Activated CD4-positive, alpha-beta T cell treated with anti-CD3 and anti-CD28 coated beads, Interleukin-2, Interleukin-6, amounts not matched to agents 100 ng/mL and 50 ng/mL, durations not matched to agents 16 hours and 8 hours (primary cell): ENCODE measurements around the gene TNFRSF18.
"Not testable (repeated sequence)": the region's sequence is repeated elsewhere in the genome, so short reads cannot be mapped to it uniquely, and the experiment has no call there.

Experiments used
- DNase-seq: peaks from one replicate; pipeline ENCODE4 v3.0.0-alpha.2; 2020

The TNFRSF18 gene

GRCh38 chr1:1195726-1196125, 10.7 kb downstream of the TNFRSF18 start:
- DNase-seq = not testable (repeated sequence)

DNA sequence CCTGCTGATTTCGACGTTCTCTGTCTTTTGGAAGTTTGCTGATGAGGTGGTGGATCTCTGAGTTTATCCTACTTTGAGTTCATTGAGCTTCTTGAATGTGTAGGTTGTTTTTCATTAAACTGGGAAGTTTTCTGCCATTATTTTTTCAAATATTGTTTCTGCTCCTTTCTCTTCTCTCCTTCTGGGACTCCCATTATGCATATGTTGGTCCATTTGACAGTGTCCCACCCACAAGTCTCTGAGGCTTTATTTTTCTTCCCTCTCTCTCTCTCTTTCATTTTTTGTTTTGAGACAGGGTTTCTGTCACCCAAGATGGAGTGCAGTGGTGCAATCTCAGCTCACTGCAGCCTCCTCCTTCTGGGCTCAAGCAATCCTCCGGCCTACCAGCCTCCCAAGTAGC, 11.7 kb downstream of the TNFRSF18 start:
- no peak for DNase-seq

DNA sequence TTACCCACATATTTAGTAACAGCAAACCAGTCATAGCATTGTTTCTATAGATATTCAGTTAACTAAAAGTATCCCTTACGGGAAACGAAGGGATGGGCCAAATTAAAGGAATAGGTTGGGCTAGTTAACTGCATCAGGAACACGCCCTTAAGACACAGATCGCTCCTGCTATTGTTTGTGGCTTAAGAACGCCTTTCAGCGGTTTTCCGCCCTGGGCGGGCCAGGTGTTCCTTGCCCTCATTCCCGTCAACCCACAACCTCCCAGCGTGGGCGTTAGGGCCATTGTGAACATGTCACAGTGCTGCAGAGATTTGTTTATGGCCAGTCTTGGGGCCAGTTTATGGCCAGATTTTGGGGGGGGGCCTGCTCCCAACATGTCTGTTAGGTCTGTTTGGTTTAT, 14.7 kb downstream of the TNFRSF18 start:
- DNase-seq = no peak

DNA sequence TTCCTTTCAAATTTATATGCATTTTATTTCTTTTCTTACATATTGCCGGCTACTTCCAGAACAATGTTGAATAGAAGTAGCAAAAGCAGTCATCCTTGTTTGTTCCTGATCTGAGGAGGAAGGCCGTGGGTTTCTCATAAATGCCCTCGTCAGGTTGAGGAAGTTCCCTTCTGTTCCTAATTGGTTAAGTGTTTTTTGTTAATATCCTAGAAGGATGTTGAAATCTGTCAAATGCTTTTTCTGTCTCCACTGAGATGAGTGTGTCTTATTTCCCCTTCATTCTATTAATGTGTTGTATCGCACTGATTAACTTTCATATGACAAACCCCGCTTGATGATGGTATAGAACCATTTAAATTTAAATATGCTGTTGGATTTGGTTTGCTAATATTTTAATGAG, 17.3 kb downstream of the TNFRSF18 start:
- no peak for DNase-seq

DNA sequence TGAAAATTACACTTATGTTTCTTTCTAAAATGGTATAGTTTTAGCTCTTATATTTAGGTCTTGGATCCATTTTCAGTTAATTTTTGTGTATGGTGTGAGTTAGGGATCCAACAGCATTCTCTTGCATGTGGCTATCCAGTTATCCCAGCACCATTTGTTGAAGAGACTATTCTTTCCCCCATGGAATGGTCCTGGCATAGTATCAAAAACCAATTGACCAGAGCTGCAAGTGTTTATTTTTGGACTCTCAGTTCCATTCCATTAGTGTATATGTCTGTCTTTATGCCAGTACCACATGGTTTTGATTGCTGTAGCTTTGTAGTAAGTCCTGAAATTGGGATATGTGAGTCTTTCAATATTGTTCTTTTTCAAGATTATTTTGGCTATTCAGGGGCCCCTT, 18.5 kb downstream of the TNFRSF18 start:
- DNase-seq = no peak

- no peak for DNase-seq
Observed at GRCh38 chr1:1185101-1185765, 21.2 kb downstream of the TNFRSF18 start.

GRCh38 chr1:1183833-1184775, 22.3 kb downstream of the TNFRSF18 start:
- no peak for DNase-seq

GRCh38 chr1:1183221-1183747, 23.1 kb downstream of the TNFRSF18 start:
- no peak for DNase-seq

DNA sequence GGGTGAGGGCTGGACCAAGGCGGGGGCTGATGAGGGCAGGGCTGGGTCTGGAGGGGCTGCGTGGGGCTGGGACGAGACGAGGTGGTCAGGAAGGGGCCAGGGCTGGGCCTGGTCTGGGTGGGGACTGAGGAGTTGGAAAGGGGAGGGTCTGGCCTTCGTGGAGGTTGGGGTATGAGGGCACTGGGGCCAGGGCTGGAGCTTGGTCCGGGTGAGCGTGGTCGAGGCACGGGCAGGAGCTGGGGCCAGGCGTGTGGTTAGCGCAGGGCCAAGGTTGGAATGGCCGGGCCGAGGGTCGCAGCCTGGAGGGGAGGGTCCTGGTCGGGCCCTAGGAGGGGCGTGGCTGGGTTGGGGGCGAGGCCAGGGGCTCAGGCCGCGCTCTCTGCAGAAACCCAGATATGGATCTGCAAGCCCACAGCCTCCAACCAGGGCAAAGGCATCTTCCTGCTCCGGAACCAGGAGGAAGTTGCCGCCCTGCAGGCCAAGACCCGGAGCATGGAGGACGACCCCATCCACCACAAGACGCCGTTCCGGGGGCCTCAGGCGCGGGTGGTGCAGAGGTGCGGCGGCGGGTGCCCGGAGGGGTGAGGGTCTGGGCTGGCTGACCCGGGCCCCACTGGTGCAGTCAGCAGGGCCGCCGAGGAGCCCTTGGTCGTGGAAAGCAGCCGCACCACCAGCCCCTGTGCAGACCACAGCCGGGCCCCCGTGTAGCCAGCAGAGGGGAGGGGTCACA, 23.7 kb downstream of the TNFRSF18 start:
- DNase-seq = no peak

- DNase-seq = no peak
Observed at GRCh38 chr1:1181938-1182410, 24.4 kb downstream of the TNFRSF18 start.

- DNase-seq = no peak
Observed at GRCh38 chr1:1181129-1181937, 25.1 kb downstream of the TNFRSF18 start.

GRCh38 chr1:1179983-1180861, 26.2 kb downstream of the TNFRSF18 start:
- no peak for DNase-seq

DNA sequence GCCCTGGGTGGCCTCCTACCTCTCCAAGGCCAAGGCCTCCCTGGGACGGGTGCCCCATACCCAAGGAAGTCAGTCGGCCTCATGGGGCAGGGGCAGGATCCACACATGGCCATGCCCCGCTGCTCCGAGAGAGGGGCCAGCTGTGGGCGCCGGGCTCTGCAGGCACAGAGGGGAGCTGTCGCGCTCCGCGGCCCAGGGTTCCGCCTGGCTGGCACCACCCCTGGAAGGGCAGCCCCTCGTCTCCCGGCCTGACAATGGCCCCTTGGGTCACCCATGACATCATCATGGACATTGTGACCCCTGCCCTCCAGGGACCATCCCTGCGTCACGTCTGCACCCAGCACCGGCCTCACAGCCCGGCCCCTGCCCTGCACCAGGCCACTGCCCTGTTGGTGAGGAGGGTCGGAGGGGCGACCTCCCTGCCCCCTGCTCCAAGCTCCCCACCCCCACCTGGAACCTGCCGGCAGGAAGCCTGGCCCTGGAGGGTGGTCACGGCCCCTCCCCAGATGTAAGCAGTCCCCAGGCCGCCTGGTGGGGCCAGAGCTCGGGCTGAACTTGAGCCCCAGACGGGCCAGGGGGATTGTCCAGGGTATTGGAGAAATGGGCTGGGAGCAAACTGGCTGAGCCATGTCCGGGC, 26.9 kb downstream of the TNFRSF18 start:
- DNase-seq = no peak

DNA sequence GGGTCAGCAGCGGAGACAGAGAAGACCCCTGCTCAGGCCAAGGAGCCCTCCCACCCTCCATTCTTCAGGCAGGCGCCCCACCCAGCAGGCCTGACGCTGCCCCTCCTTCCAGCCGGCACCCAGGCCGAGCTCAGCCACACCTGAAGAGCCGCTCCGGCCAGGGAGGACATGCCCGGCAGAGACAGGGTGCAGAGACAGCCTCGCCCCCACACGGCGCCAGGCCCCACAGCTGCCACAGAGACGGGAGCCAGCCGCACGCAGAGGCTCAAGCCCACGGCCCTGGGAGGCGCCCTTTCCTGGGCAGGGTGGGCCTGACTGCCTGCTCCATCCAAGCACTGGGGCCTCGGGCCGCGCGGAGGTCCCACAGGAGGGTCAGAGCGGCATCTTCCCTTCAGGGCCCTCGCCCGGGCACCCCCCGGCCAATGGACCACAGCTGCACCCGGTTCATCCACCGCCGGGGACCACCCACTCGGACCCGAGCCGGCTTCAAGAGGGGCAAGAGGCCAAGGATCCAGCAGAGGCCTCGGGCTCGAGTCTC, 27.5 kb downstream of the TNFRSF18 start:
- no peak for DNase-seq

- no peak for DNase-seq
Observed at GRCh38 chr1:1177452-1178206, 28.8 kb downstream of the TNFRSF18 start.

GRCh38 chr1:1176931-1177330, 29.5 kb downstream of the TNFRSF18 start:
- no peak for DNase-seq

- not testable (repeated sequence) for DNase-seq
Observed at GRCh38 chr1:1176063-1176761, 30.2 kb downstream of the TNFRSF18 start.

GRCh38 chr1:1175221-1176062, 30.9 kb downstream of the TNFRSF18 start:
- DNase-seq = no peak
